ENCODE measurements around the gene SYNPO2.
A peak's percentile ranks its signal among the peaks of the same experiment; 100 is the strongest.
"Not testable (repeated sequence)": the region's sequence is repeated elsewhere in the genome, so short reads cannot be mapped to it uniquely, and the experiment has no call there.

The SYNPO2 gene

GRCh38 chr4:119038116-119038841 lies 149.6 kb downstream of the SYNPO2 start:
- no peak for FAIRE-seq

- FAIRE-seq: no peak
Measured at GRCh38 chr4:119039160-119039559, 150.5 kb downstream of the SYNPO2 start.

GRCh38 chr4:119039779-119040178 lies 151.1 kb downstream of the SYNPO2 start:
- no peak for FAIRE-seq

- FAIRE-seq: no peak
Measured at GRCh38 chr4:119040261-119040660, 151.6 kb downstream of the SYNPO2 start.

- no peak for FAIRE-seq
Measured at GRCh38 chr4:119040694-119041185, 152.1 kb downstream of the SYNPO2 start.

- no peak for FAIRE-seq
Measured at GRCh38 chr4:119041396-119041795, 152.7 kb downstream of the SYNPO2 start.

- FAIRE-seq: peak; percentile 77
Measured at GRCh38 chr4:119041951-119042560, 153.4 kb downstream of the SYNPO2 start.

- no peak for FAIRE-seq
Measured at GRCh38 chr4:119046263-119046662, 157.6 kb downstream of the SYNPO2 start.

- FAIRE-seq: not testable (repeated sequence)
Measured at GRCh38 chr4:119047059-119047458, 158.4 kb downstream of the SYNPO2 start.

- FAIRE-seq: no peak
Measured at GRCh38 chr4:119048446-119048845, 159.8 kb downstream of the SYNPO2 start.

- no peak for FAIRE-seq
Measured at GRCh38 chr4:119049342-119049741, 160.7 kb downstream of the SYNPO2 start.

- FAIRE-seq: no peak
Measured at GRCh38 chr4:119050527-119051090, 162.0 kb downstream of the SYNPO2 start.

- no peak for FAIRE-seq
Measured at GRCh38 chr4:119053245-119053644, 164.6 kb downstream of the SYNPO2 start.

GRCh38 chr4:119053997-119054396 lies 165.3 kb downstream of the SYNPO2 start:
- no peak for FAIRE-seq

- no peak for FAIRE-seq
Measured at GRCh38 chr4:119057417-119057816, 168.8 kb downstream of the SYNPO2 start.

- FAIRE-seq: no peak
Measured at GRCh38 chr4:119059221-119059620, 170.6 kb downstream of the SYNPO2 start.

- not testable (repeated sequence) for FAIRE-seq
Measured at GRCh38 chr4:119067125-119067524, 178.5 kb downstream of the SYNPO2 start.

GRCh38 chr4:119067670-119068360 lies 179.2 kb downstream of the SYNPO2 start:
- not testable (repeated sequence) for FAIRE-seq

- FAIRE-seq: no peak
Measured at GRCh38 chr4:119068529-119068962, 179.9 kb downstream of the SYNPO2 start.

GRCh38 chr4:119070301-119070700 lies 181.6 kb downstream of the SYNPO2 start:
- FAIRE-seq: no peak

GRCh38 chr4:119080721-119081541 lies 192.3 kb downstream of the SYNPO2 start:
- FAIRE-seq: no peak

- no peak for FAIRE-seq
Measured at GRCh38 chr4:119081542-119081859, 192.8 kb downstream of the SYNPO2 start.

- no peak for FAIRE-seq
Measured at GRCh38 chr4:119081943-119082342, 193.3 kb downstream of the SYNPO2 start.

Data from G401.6 (cell line).